WTC11 (cell line): ENCODE results near the gene IDUA.

ENCODE experiments used
- ESRRA ChIP-seq: sonication (generic); formaldehyde crosslinking; IDR thresholded peaks from 2 replicates; pipeline ENCODE4 v1.8.1; 2022; ENCODE audit warnings: mild to moderate bottlenecking, missing genetic modification reagents, borderline replicate concordance
- FOXJ3 ChIP-seq: sonication (generic); formaldehyde crosslinking; IDR thresholded peaks from 2 replicates; pipeline ENCODE4 v1.9.0; 2021; ENCODE audit warnings: missing genetic modification reagents, mild to moderate bottlenecking, borderline replicate concordance
- HMGA2 ChIP-seq: fragments of 250-450 bp; sonication (Bioruptor Pico); IDR thresholded peaks from 2 replicates; pipeline ENCODE4 v1.4.0; 2021; ENCODE audit warnings: mild to moderate bottlenecking, moderate library complexity
- ZNF121 ChIP-seq: sonication (generic); formaldehyde crosslinking; IDR thresholded peaks from 2 replicates; pipeline ENCODE4 v1.8.0; 2023; ENCODE audit warnings: missing genetic modification reagents
- TF ChIP-seq, protein P1 (sequence below): sonication (generic); formaldehyde crosslinking; IDR thresholded peaks from 2 replicates; pipeline ENCODE4 v1.8.0; 2022; ENCODE audit warnings: mild to moderate bottlenecking, missing genetic modification reagents
- TF ChIP-seq, protein P2 (sequence below): sonication (generic); formaldehyde crosslinking; IDR thresholded peaks from 2 replicates; pipeline ENCODE4 v1.8.1; 2023; ENCODE audit warnings: mild to moderate bottlenecking, missing genetic modification reagents, borderline replicate concordance
- TF ChIP-seq, protein P3 (sequence below): sonication (generic); formaldehyde crosslinking; IDR thresholded peaks from 2 replicates; pipeline ENCODE4 v1.8.0; 2022; ENCODE audit warnings: mild to moderate bottlenecking, missing genetic modification reagents
- TF ChIP-seq, protein P4 (sequence below): fragments of 200-600 bp; IDR thresholded peaks from 2 replicates; pipeline ENCODE4 v1.8.0; 2022; ENCODE audit warnings: antibody characterized with exemption

DNA sequence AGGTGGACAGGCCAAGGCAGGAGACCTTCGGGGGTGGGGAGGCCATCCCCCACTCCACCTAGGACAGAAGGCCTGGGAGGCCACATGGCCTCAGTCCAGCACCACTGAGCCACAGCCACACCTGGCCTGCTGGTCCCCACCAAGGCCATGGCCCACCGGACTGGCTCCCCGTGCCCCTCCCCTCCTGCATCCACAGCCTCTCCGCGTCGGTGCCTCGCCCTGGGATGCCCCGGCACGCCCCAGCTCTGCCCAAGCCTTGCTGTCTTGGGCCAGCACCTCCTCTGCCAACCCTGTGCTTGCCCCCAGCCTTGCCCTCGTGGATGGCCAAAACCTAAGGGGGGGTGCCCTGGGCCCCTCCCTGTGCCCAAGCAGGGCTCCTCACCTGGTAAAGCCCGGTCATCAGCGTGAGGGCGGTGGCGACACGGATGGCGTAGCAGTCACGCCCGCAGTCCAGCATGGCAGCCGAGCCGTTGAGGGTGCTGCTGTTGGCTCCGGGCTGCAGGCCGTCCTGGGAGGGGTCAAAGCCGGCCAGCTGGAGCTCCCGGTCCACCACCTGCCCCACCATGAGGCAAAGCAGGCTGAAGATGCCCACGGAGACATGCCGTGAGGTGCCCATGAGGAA is 4.0 kb downstream of the IDUA start:
- TF ChIP-seq, protein P1, sequence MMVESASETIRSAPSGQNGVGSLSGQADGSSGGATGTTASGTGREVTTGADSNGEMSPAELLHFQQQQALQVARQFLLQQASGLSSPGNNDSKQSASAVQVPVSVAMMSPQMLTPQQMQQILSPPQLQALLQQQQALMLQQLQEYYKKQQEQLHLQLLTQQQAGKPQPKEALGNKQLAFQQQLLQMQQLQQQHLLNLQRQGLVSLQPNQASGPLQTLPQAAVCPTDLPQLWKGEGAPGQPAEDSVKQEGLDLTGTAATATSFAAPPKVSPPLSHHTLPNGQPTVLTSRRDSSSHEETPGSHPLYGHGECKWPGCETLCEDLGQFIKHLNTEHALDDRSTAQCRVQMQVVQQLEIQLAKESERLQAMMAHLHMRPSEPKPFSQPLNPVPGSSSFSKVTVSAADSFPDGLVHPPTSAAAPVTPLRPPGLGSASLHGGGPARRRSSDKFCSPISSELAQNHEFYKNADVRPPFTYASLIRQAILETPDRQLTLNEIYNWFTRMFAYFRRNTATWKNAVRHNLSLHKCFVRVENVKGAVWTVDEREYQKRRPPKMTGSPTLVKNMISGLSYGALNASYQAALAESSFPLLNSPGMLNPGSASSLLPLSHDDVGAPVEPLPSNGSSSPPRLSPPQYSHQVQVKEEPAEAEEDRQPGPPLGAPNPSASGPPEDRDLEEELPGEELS: no peak
- TF ChIP-seq, protein P2, sequence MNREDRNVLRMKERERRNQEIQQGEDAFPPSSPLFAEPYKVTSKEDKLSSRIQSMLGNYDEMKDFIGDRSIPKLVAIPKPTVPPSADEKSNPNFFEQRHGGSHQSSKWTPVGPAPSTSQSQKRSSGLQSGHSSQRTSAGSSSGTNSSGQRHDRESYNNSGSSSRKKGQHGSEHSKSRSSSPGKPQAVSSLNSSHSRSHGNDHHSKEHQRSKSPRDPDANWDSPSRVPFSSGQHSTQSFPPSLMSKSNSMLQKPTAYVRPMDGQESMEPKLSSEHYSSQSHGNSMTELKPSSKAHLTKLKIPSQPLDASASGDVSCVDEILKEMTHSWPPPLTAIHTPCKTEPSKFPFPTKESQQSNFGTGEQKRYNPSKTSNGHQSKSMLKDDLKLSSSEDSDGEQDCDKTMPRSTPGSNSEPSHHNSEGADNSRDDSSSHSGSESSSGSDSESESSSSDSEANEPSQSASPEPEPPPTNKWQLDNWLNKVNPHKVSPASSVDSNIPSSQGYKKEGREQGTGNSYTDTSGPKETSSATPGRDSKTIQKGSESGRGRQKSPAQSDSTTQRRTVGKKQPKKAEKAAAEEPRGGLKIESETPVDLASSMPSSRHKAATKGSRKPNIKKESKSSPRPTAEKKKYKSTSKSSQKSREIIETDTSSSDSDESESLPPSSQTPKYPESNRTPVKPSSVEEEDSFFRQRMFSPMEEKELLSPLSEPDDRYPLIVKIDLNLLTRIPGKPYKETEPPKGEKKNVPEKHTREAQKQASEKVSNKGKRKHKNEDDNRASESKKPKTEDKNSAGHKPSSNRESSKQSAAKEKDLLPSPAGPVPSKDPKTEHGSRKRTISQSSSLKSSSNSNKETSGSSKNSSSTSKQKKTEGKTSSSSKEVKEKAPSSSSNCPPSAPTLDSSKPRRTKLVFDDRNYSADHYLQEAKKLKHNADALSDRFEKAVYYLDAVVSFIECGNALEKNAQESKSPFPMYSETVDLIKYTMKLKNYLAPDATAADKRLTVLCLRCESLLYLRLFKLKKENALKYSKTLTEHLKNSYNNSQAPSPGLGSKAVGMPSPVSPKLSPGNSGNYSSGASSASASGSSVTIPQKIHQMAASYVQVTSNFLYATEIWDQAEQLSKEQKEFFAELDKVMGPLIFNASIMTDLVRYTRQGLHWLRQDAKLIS (CRISPR knock-in tag): no peak
- TF ChIP-seq ESRRA (CRISPR knock-in tag) (no peak), HMGA2 (CRISPR knock-in tag) (no peak), FOXJ3 (CRISPR knock-in tag) (no peak), ZNF121 (no peak)
- TF ChIP-seq, protein P3, sequence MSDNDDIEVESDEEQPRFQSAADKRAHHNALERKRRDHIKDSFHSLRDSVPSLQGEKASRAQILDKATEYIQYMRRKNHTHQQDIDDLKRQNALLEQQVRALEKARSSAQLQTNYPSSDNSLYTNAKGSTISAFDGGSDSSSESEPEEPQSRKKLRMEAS (CRISPR knock-in tag): no peak
- TF ChIP-seq, protein P4, sequence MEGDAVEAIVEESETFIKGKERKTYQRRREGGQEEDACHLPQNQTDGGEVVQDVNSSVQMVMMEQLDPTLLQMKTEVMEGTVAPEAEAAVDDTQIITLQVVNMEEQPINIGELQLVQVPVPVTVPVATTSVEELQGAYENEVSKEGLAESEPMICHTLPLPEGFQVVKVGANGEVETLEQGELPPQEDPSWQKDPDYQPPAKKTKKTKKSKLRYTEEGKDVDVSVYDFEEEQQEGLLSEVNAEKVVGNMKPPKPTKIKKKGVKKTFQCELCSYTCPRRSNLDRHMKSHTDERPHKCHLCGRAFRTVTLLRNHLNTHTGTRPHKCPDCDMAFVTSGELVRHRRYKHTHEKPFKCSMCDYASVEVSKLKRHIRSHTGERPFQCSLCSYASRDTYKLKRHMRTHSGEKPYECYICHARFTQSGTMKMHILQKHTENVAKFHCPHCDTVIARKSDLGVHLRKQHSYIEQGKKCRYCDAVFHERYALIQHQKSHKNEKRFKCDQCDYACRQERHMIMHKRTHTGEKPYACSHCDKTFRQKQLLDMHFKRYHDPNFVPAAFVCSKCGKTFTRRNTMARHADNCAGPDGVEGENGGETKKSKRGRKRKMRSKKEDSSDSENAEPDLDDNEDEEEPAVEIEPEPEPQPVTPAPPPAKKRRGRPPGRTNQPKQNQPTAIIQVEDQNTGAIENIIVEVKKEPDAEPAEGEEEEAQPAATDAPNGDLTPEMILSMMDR: no peak
